D341Med (cell line): Measurements from ENCODE around the gene ARHGEF35.
"Not testable (repeated sequence)": the region's sequence is repeated elsewhere in the genome, so short reads cannot be mapped to it uniquely, and the experiment has no call there.

Experiments
- DNase-seq: peaks from one replicate; pipeline ENCODE4 v3.0.0; 2012; ENCODE audit warnings: low spot score

Gene ARHGEF35

GRCh38 chr7:144178380-144179164 is 17.1 kb downstream of the ARHGEF35 start:
- not testable (repeated sequence) for DNase-seq

GRCh38 chr7:144174613-144175012 is 21.0 kb downstream of the ARHGEF35 start:
- no peak for DNase-seq

GRCh38 chr7:144171594-144172350 is 23.9 kb downstream of the ARHGEF35 start:
- DNase-seq = not testable (repeated sequence)

GRCh38 chr7:144164784-144165183 is 30.8 kb downstream of the ARHGEF35 start:
- no peak for DNase-seq

- DNase-seq = no peak
Measured at GRCh38 chr7:144158861-144159260, 36.8 kb downstream of the ARHGEF35 start.

GRCh38 chr7:144148224-144148827 is 47.3 kb downstream of the ARHGEF35 start:
- DNase-seq = no peak

GRCh38 chr7:144144426-144144825 is 51.2 kb downstream of the ARHGEF35 start:
- DNase-seq = no peak

- no peak for DNase-seq
Measured at GRCh38 chr7:144142187-144142586, 53.4 kb downstream of the ARHGEF35 start.

- no peak for DNase-seq
Measured at GRCh38 chr7:144137501-144137900, 58.1 kb downstream of the ARHGEF35 start.
